Lower leg skin (tissue), 3 donors: ENCODE results near the gene KISS1R.

Source experiments
- POLR2A ChIP-seq, 2 donors: fragments of 450-650 bp; IDR thresholded peaks; one replicate each; pipeline ENCODE4 v1.6.1; 2016 to 2017; ENCODE audit warnings: antibody characterized with exemption in 2 of 2, mild to moderate bottlenecking in 1 of 2, moderate library complexity in 1 of 2
- TF ChIP-seq, protein P1 (sequence below), 3 donors: fragments of 450-650 bp; IDR thresholded peaks; one replicate each; pipeline ENCODE4 v1.5.1; 2016; ENCODE audit warnings: antibody characterized with exemption in 3 of 3, mild to moderate bottlenecking in 3 of 3, moderate library complexity in 2 of 3

DNA sequence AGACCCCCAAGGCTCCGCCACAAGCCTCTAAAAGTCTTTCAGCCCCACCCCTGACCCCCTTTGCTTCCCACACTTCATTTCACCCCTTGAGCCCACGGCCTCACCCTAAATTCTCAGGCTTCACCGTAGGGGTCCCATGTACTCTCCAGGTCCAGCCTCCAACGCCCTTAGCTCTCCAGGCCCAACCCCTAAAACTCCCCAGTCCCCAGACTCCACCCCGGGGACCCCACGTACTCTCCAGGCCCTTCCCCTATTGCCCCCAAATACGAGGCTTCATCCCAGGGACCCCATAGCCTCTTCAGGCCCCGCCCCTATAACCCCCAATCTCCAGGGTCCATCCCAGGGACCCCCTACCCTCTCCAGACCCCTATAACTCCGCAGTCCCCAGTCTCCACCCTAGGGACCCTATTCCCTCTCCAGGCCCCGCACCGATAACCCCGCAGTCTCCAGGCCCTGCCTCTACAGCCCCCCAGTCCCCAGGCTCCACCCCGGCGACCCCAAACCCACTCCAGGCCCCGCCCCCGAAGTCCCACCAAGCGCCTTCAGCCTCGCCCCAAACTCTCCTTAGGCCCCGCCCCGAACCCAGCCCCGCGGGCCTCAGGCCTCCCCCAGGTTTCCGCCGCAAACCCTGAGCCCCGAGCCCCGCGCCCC lies 24.8 kb upstream of the KISS1R start:
- TF ChIP-seq, protein P1, sequence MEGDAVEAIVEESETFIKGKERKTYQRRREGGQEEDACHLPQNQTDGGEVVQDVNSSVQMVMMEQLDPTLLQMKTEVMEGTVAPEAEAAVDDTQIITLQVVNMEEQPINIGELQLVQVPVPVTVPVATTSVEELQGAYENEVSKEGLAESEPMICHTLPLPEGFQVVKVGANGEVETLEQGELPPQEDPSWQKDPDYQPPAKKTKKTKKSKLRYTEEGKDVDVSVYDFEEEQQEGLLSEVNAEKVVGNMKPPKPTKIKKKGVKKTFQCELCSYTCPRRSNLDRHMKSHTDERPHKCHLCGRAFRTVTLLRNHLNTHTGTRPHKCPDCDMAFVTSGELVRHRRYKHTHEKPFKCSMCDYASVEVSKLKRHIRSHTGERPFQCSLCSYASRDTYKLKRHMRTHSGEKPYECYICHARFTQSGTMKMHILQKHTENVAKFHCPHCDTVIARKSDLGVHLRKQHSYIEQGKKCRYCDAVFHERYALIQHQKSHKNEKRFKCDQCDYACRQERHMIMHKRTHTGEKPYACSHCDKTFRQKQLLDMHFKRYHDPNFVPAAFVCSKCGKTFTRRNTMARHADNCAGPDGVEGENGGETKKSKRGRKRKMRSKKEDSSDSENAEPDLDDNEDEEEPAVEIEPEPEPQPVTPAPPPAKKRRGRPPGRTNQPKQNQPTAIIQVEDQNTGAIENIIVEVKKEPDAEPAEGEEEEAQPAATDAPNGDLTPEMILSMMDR (IDR thresholded peaks at IDR 0.05), result no peak
- no peak for TF ChIP-seq POLR2A (IDR thresholded peaks at IDR 0.05)
